Erythroblast (primary cell): Measurements from ENCODE around the gene ZNF618.

Experiments used
- GATA1 ChIP-seq: IDR thresholded peaks from 2 replicates; pipeline ENCODE4 v1.6.1; 2011; ENCODE audit warnings: low read depth, mild to moderate bottlenecking, control low read depth, low read length, moderate library complexity
- POLR2A ChIP-seq: IDR thresholded peaks from 2 replicates; pipeline ENCODE4 v1.6.1; 2011; ENCODE audit warnings: mild to moderate bottlenecking, low read length

GRCh38 chr9:113911850-113912557 is 35.9 kb downstream of the ZNF618 start:
- TF ChIP-seq POLR2A (no peak), GATA1 (no peak)
